LNCaP clone FGC (cell line): ENCODE results near the gene SECISBP2.

Experiments used
- DNase-seq: peaks from one replicate; pipeline ENCODE4 v3.0.0-alpha.2; 2011; ENCODE audit warnings: low read depth
- H3K4me3 ChIP-seq: 2 replicates; pipeline ENCODE4 v1.5.1; 2011; ENCODE audit warnings: mild to moderate bottlenecking, low read depth, low read length, control low read depth
- CTCF ChIP-seq: IDR thresholded peaks from 2 replicates; pipeline ENCODE4 v1.5.1; 2012; ENCODE audit warnings: mild to moderate bottlenecking; ENCODE audit not compliant: control insufficient read depth, insufficient read depth; ENCODE audit errors: extremely low read depth

The SECISBP2 gene

GRCh38 chr9:89375191-89375760, 57.0 kb downstream of the SECISBP2 start:
- no peak overlapping the region for H3K4me3 ChIP-seq
- peak; percentile 28; the same call in 1 of the 2 replicates for TF ChIP-seq CTCF
- no peak for DNase-seq

GRCh38 chr9:89376286-89376685, 58.0 kb downstream of the SECISBP2 start:
- H3K4me3 ChIP-seq, result no peak overlapping the region
- no peak for DNase-seq
- no peak for TF ChIP-seq CTCF

GRCh38 chr9:89376741-89377351, 58.5 kb downstream of the SECISBP2 start:
- TF ChIP-seq CTCF, result no peak
- DNase-seq, result no peak
- no peak overlapping the region for H3K4me3 ChIP-seq

- no peak for DNase-seq
- no peak for TF ChIP-seq CTCF
Observed at GRCh38 chr9:89377411-89377810, 59.1 kb downstream of the SECISBP2 start.

GRCh38 chr9:89378541-89378940, 60.2 kb downstream of the SECISBP2 start:
- no peak overlapping the region for H3K4me3 ChIP-seq
- no peak for TF ChIP-seq CTCF
- DNase-seq, result no peak

More at GRCh38 chr9:89377411-89377810, 59.1 kb downstream of the SECISBP2 start:
- H3K4me3 ChIP-seq, result no peak overlapping the region

- no peak overlapping the region for H3K4me3 ChIP-seq
- DNase-seq, result no peak
- TF ChIP-seq CTCF, result no peak
Observed at GRCh38 chr9:89379031-89379430, 60.7 kb downstream of the SECISBP2 start.

- DNase-seq, result no peak
- H3K4me3 ChIP-seq, result no peak overlapping the region
- TF ChIP-seq CTCF, result no peak
Observed at GRCh38 chr9:89379508-89380115, 61.3 kb downstream of the SECISBP2 start.
